Hematopoietic multipotent progenitor cell treated with erythropoietin and hydrocortisone succinate and interleukin-3 and kit ligand, for 6 days (in vitro differentiated cells): ENCODE results near the gene STX3.
A peak's percentile ranks its signal among the peaks of the same experiment; 100 is the strongest.
"Not testable (repeated sequence)": the region's sequence is repeated elsewhere in the genome, so short reads cannot be mapped to it uniquely, and the experiment has no call there.

Experiments used
- DNase-seq: peaks from one replicate; pipeline ENCODE4 v3.0.0-alpha.2; 2015

The STX3 gene

GRCh38 chr11:59759900-59760299 lies 4.7 kb downstream of the STX3 start:
- no peak for DNase-seq

DNA sequence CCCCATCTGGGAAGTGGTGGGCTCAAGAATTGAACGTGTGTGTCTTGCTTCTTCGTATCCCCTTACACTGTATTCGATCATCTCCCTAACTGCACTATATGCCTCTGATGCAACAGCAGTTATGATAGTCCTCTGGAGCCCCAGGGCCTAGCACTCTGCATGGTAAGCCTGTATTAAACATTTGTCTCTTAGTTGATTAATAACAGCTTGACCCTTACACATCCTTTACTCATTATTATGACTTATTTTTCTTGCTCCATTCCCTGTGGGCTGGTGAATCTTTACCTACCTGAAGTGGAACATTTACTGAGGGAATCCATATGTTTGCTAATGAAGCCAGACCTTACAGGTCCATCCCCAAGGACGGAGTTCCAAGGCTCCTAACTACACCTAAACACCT lies 5.6 kb downstream of the STX3 start:
- no peak for DNase-seq

GRCh38 chr11:59761993-59762392 lies 6.8 kb downstream of the STX3 start:
- no peak for DNase-seq

- no peak for DNase-seq
Measured at GRCh38 chr11:59765068-59765735, 10.0 kb downstream of the STX3 start.

DNA sequence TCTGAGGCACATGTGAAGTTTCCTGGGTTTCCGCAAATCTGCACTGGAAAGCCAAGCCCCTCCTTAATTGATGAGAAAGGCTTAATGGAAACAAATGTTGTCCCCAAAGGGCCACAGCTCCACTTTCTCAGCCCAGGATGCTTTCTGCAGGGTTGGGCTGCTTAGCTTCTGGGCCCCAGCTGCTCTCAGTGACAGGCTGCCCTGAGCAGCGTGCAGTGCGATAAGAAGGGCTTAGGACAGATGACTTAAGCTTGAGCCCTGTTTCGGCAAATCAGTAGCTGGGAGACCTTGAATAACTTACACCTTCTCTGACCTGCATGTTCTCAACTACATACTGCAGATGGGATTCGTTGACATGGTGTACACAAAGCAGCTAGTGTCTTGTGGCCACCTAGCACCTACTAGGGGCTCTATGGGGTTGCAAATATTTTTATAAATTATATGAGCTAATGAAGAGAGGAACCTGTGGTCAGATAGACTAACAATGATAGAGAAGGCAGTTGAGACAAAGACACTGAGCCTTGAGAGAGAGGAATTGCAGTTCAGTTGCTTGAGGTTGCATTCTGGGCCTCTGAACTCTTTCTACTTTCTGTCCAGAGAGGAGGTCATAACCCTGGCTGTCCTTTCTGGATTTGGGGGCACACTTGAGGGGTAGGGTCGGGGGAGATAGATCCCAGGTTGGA lies 11.5 kb downstream of the STX3 start:
- DNase-seq = peak; percentile 70

- peak; percentile 95 for DNase-seq
Measured at GRCh38 chr11:59767225-59767611, 12.0 kb downstream of the STX3 start.

- DNase-seq = no peak
Measured at GRCh38 chr11:59769111-59769510, 13.9 kb downstream of the STX3 start.

DNA sequence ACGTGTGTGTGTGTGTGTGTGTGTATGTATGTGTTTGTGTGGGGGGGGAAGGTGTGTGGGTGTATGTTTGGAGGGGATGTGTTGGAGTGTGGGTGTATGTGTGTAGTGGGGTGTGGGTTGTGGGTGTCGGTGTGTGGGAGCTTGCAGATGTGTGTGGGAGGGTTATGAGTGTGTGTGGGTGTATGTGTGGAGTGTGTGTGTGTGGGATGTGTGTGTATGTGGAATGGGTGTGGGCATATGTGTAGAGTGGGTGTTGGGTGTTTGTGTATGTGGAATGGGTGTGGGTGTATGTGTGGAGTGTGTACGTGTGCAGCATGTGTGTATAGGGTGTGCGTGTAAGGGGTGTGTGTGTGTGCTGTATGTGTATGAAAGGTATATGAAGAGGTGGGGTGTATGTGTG lies 14.7 kb downstream of the STX3 start:
- DNase-seq = no peak

DNA sequence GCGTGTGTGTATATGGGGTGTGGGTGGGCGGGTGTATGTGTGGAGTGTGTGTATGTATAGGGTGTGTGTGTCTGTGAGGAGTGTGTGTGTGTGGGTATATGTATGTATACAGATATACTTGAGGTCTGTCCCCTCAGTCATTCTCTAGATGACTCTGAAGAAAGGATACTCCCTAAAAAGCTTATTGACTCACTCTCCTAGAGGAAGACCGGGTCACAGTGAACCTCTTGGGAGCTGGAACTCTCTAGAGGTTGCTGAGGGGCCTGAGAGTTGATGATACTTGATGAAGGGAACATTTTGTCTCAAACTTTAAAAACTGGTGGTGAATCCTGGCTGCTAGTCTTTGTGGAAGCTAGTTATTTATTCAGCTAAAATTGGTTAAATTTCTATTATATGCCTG lies 15.1 kb downstream of the STX3 start:
- no peak for DNase-seq

GRCh38 chr11:59770869-59771268 lies 15.7 kb downstream of the STX3 start:
- DNase-seq = no peak

DNA sequence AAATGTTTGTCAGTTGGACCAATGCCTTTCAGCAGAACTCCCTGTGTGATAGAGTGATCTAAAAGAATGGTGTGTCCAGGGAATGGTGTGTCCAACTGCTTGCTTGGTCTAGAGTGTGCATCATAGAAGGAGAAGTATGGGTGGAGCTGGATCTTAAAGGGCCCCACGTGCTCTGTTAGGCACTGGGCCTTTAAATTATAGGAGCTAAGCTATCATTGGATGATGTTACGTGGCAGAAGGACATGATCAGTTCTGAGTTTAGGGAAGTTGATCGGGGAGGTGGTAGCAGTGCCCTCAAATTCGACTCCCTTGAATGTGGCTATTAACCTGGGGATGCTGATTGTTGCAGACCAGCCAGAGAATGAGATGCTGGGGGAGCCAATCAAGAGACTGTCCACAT lies 16.4 kb downstream of the STX3 start:
- peak; percentile 29 for DNase-seq

DNA sequence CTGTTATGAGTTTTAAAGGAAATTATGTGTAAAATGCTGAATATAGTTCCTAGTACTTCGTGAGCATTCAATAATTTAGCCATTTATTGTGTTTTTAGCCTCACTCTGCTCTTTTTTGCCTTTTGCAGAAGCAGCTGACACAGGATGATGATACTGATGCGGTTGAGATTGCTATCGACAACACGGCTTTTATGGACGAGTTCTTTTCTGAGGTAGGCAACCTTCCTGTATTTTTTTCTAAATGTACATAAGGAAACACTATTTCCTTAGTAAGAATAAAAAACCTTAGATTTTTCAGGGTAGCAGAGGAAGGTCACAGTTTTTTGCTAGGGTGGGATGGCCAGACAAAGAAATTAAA lies 17.9 kb downstream of the STX3 start:
- peak; percentile 45 for DNase-seq

- no peak for DNase-seq
Measured at GRCh38 chr11:59776210-59777066, 21.3 kb downstream of the STX3 start.

GRCh38 chr11:59777104-59777503 lies 21.9 kb downstream of the STX3 start:
- DNase-seq = no peak

- DNase-seq = no peak
Measured at GRCh38 chr11:59778122-59778521, 22.9 kb downstream of the STX3 start.

DNA sequence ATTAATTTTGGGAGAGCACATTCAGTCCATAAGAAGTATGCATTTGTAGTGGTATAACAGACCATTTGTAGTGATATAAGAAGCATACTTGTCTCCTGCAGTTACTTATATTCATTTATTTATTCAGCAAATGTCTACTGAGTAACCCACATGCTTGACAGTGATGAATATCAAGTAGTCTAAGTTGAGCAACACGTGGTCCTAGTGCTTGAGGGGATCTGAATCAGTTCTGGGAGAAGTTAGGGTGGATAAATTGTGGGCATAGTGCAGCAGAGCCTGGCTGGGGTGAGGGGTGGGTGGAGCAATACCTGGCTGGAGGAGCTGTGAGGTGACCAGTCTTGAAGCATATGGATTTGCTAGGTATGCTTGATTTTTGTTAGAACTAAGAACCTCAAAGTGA lies 24.3 kb downstream of the STX3 start:
- no peak for DNase-seq

GRCh38 chr11:59782080-59782479 lies 26.9 kb downstream of the STX3 start:
- no peak for DNase-seq

DNA sequence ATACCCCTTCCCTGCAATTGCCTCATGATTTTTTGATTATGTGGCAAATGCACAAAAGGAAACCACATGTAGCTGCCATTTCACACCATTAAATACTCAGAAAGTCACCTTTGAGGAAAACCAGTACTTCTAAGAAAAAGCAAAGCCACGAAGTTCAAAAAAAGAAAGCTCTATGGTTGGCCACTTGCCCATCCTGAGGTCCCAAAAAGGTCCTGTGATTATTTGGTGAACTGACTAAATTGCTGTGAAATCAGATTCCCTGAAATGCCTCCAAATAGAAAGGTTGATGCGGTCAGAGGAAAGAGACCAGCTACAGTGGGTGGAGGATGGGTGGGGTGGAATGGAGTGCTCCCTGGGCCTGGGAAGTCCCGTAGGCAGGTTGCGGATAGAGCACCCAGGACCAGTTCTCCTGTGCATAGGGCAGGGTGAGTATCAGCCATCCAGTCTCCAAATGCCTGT lies 28.5 kb downstream of the STX3 start:
- no peak for DNase-seq

- not testable (repeated sequence) for DNase-seq
Measured at GRCh38 chr11:59784441-59784840, 29.3 kb downstream of the STX3 start.

- DNase-seq = no peak
Measured at GRCh38 chr11:59785818-59786217, 30.6 kb downstream of the STX3 start.

DNA sequence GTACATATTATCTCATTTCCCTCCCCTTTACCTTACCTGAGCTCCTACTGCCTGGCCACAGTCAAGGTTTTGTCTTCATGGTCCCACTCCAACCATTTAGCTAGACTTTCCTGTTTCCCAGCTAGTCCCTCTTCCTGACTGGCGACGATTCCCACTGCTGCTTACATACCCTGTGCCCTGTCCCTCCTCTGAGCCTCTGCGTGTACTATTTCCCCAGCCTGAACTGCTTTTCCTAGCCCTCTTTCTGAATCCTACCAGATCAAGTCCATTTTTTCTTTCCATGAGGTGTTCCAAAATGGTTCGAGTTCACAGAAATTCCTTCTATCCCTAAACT lies 32.0 kb downstream of the STX3 start:
- no peak for DNase-seq

GRCh38 chr11:59787816-59788215 lies 32.6 kb downstream of the STX3 start:
- no peak for DNase-seq

DNA sequence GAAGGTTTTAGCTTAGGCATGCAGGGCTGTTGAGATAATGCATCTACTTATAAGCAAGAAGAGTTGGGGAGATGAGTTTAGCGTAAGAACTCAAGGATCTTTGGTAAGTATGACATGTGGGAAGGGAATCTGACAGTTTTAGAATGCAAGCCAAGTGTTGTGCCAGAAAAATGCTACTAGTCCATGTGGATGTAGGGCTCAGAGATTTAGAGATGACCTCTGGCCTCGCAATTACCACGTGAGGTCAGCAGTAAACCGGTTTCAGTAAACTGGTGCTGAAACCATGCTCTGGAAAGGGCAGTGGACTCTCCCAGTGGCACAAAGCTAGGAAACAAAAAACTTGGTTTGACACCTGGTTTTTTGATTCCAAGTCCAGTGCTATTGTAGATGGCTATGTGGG lies 36.5 kb downstream of the STX3 start:
- DNase-seq = no peak

GRCh38 chr11:59792507-59792906 lies 37.3 kb downstream of the STX3 start:
- no peak for DNase-seq
